Neural progenitor cell (in vitro differentiated cells): ENCODE measurements around the gene CALHM1.

ENCODE experiments used
- CTCF ChIP-seq: fragments of 200-600 bp; sonication (generic); IDR thresholded peaks from 2 replicates; pipeline ENCODE4 v1.5.1; 2017; ENCODE audit warnings: antibody characterized with exemption, mild to moderate bottlenecking
- EZH2 ChIP-seq: fragments of 200-600 bp; sonication (generic); IDR thresholded peaks from 2 replicates; pipeline ENCODE4 v1.6.1; 2017; ENCODE audit warnings: antibody characterized with exemption, mild to moderate bottlenecking, moderate library complexity

- TF ChIP-seq CTCF: no peak
- TF ChIP-seq EZH2: no peak
Observed at GRCh38 chr10:103443475-103444185, 15.1 kb downstream of the CALHM1 start.
